DOHH2 (cell line): Measurements from ENCODE around the gene FAM193A.

ENCODE experiments used
- H3F3A ChIP-seq: fragments of 200-600 bp; sonication (generic), shearing (Covaris generic); 2 replicates; pipeline ENCODE4 v1.6.0; 2016; ENCODE audit warnings: antibody characterized with exemption, mild to moderate bottlenecking; ENCODE audit not compliant: control insufficient read depth, insufficient read depth
- H3K27ac ChIP-seq: fragments of 200-600 bp; sonication (generic); 2 replicates; pipeline ENCODE4 v1.5.1; 2014; ENCODE audit warnings: low read depth, mild to moderate bottlenecking, low read length, moderate library complexity
- H3K27me3 ChIP-seq: fragments of 200-600 bp; sonication (generic); 2 replicates; pipeline ENCODE4 v1.6.1; 2014; ENCODE audit warnings: mild to moderate bottlenecking, low read length, mixed read lengths; ENCODE audit not compliant: control insufficient read depth
- H3K36me3 ChIP-seq: fragments of 200-600 bp; sonication (generic); 2 replicates; pipeline ENCODE4 v1.6.1; 2014; ENCODE audit warnings: mild to moderate bottlenecking, low read length, moderate library complexity, mixed read lengths; ENCODE audit not compliant: control insufficient read depth
- H3K4me1 ChIP-seq: fragments of 200-600 bp; sonication (generic); 2 replicates; pipeline ENCODE4 v1.6.1; 2014; ENCODE audit warnings: mild to moderate bottlenecking, low read length, mixed read lengths; ENCODE audit not compliant: control insufficient read depth
- H3K4me2 ChIP-seq: fragments of 200-600 bp; sonication (generic); 2 replicates; pipeline ENCODE4 v1.6.0; 2014; ENCODE audit warnings: mild to moderate bottlenecking, low read length, moderate library complexity
- H3K4me3 ChIP-seq: fragments of 200-600 bp; sonication (generic); 2 replicates; pipeline ENCODE4 v1.5.1; 2014; ENCODE audit warnings: mild to moderate bottlenecking, low read length, mixed read lengths
- H3K79me2 ChIP-seq: fragments of 200-600 bp; sonication (generic); 2 replicates; pipeline ENCODE4 v1.6.1; 2014; ENCODE audit warnings: mild to moderate bottlenecking, low read length, mixed read lengths; ENCODE audit not compliant: control insufficient read depth
- H3K9me2 ChIP-seq: fragments of 200-600 bp; sonication (generic); replicated peaks from 2 replicates; pipeline ENCODE4 v1.6.1; 2014; ENCODE audit warnings: mild to moderate bottlenecking, low read length, mixed read lengths; ENCODE audit not compliant: control insufficient read depth
- H3K9me3 ChIP-seq: fragments of 200-600 bp; sonication (generic); 2 replicates; pipeline ENCODE4 v1.6.1; 2014; ENCODE audit warnings: antibody characterized with exemption, low read length, mixed read lengths; ENCODE audit not compliant: control insufficient read depth, insufficient read depth
- H4K20me1 ChIP-seq: fragments of 200-600 bp; sonication (generic); 2 replicates; pipeline ENCODE4 v1.6.0; 2014; ENCODE audit warnings: low read depth, mild to moderate bottlenecking, antibody characterized with exemption, low read length, moderate library complexity; ENCODE audit not compliant: control insufficient read depth, insufficient read depth
- EZH2phosphoT487 ChIP-seq: fragments of 200-600 bp; sonication (generic); IDR thresholded peaks from 2 replicates; pipeline ENCODE4 v1.6.1; 2017; ENCODE audit warnings: borderline replicate concordance, mild to moderate bottlenecking, antibody characterized with exemption, low read length, moderate library complexity, mixed read lengths
- TF ChIP-seq, protein P1 (sequence below): fragments of 200-600 bp; sonication (generic); IDR thresholded peaks from one replicate; pipeline ENCODE4 v1.5.1; 2014; ENCODE audit warnings: antibody characterized with exemption, mild to moderate bottlenecking, low read depth, low read length; ENCODE audit not compliant: poor library complexity, severe bottlenecking

The FAM193A gene

DNA sequence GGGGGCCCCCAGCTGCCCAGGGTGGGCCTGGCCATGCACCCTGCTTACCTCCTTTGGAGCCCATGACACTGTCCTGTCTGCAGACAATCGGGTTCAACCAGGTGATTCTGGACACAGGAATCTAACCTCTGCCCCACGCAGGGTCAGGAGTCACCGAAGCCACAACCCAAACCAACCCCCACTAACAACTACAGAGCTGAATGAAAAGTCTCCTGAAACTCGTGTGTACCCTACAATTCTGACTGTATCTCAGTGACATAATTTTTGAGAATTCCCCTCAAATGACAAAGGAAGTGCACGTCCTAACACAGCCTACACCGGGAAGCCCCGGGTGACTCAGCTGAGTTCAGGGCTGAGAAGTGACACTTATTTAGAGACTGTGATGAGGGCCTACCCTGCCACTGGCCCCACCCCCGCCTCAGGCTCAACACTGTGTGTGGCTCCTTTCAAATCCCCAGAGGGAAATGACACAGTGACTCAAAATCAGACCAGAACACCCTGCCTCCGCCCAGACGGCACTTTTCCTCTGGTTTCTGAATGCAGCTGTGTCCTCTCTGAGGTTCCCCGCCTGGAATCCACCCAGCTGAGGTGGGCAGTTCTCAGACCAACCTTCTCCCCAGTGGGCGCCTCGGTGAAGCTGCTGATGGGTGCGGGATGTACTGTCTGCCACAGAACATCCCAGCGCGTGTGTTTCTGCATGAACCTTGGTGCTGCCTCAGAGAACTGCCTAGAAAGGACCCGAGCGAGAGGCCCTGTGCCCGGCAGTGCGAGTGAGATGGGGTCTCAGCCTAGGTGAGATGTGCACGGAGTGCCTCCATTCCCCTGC lies 209.7 kb downstream of the FAM193A start:
- H4K20me1 ChIP-seq: 0 out of 2 replicates have a peak, but pooled peaks cover 2% of the 10 kb centered on the region
- H3K9me2 ChIP-seq: no peaks in the 10 kb centered on the region
- H3F3A ChIP-seq: peaks cover 3% of the 10 kb centered on the region; the same call in 1 of the 2 replicates
- H3K27ac ChIP-seq: peak overlapping the region; percentile 38
- no peaks in the 10 kb centered on the region for H3K9me3 ChIP-seq
- H3K79me2 ChIP-seq: peaks cover 9% of the 10 kb centered on the region
- H3K27me3 ChIP-seq: no peaks in the 10 kb centered on the region
- H3K36me3 ChIP-seq: peaks cover 52% of the 10 kb centered on the region
- H3K4me2 ChIP-seq: peak overlapping the region; percentile 60
- H3K4me1 ChIP-seq: peaks cover 39% of the 10 kb centered on the region
- peak overlapping the region; percentile 30 for H3K4me3 ChIP-seq
- TF ChIP-seq EZH2phosphoT487: no peak

DNA sequence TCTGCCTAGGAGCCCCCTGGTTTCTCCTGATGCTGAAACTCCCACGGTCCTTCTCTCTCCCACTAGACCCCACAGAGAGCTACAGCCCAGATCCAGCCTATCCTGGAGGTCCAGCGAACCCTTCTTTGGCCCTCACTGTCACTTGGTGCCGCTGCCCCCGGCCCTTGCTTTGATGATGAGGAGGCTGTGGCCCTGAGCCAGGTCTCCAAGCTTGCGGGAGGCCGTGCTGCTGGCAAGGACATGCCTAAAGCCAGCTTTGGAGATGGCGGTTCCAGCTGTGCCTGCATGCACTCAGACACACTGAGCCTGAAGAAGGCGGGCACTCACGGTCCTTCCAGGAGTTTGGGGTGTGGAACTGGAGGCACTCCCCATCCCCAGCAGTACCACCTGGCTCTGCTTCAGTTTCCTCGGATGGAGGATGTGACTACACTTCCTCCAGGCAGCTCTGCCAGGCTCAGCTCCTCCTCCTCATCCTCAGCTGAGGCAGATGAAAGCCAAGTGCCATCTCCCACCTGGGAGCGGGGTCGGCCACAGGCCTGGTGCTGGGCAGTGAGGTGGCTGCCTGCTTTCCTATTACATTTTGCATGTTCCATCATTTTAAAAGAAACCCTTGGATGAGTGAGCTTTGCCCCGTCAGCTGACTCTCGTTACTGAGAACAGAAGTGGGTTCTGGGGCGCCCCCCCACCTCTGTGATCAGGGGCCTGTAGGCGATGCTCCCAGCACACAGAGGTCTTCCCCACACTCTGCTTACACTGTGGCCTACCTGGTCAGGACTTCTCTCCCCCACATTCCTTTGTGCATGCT lies 210.6 kb downstream of the FAM193A start:
- Histone ChIP-seq H3K9me3 (no peaks in the 10 kb centered on the region), H3K4me1 (peaks cover 39% of the 10 kb centered on the region), H3K4me2 (peak overlapping the region; percentile 60), H3K36me3 (peaks cover 52% of the 10 kb centered on the region), H3K9me2 (no peaks in the 10 kb centered on the region), H4K20me1 (0 out of 2 replicates have a peak, but pooled peaks cover 2% of the 10 kb centered on the region), H3K27ac (peak overlapping the region; percentile 38; the same call in 1 of the 2 replicates), H3K79me2 (peaks cover 11% of the 10 kb centered on the region), H3K27me3 (no peaks in the 10 kb centered on the region), H3K4me3 (peak overlapping the region; percentile 30), H3F3A (peaks cover 3% of the 10 kb centered on the region; the same call in 1 of the 2 replicates)
- TF ChIP-seq, protein P1, sequence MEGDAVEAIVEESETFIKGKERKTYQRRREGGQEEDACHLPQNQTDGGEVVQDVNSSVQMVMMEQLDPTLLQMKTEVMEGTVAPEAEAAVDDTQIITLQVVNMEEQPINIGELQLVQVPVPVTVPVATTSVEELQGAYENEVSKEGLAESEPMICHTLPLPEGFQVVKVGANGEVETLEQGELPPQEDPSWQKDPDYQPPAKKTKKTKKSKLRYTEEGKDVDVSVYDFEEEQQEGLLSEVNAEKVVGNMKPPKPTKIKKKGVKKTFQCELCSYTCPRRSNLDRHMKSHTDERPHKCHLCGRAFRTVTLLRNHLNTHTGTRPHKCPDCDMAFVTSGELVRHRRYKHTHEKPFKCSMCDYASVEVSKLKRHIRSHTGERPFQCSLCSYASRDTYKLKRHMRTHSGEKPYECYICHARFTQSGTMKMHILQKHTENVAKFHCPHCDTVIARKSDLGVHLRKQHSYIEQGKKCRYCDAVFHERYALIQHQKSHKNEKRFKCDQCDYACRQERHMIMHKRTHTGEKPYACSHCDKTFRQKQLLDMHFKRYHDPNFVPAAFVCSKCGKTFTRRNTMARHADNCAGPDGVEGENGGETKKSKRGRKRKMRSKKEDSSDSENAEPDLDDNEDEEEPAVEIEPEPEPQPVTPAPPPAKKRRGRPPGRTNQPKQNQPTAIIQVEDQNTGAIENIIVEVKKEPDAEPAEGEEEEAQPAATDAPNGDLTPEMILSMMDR: no peak
- TF ChIP-seq EZH2phosphoT487: no peak

DNA sequence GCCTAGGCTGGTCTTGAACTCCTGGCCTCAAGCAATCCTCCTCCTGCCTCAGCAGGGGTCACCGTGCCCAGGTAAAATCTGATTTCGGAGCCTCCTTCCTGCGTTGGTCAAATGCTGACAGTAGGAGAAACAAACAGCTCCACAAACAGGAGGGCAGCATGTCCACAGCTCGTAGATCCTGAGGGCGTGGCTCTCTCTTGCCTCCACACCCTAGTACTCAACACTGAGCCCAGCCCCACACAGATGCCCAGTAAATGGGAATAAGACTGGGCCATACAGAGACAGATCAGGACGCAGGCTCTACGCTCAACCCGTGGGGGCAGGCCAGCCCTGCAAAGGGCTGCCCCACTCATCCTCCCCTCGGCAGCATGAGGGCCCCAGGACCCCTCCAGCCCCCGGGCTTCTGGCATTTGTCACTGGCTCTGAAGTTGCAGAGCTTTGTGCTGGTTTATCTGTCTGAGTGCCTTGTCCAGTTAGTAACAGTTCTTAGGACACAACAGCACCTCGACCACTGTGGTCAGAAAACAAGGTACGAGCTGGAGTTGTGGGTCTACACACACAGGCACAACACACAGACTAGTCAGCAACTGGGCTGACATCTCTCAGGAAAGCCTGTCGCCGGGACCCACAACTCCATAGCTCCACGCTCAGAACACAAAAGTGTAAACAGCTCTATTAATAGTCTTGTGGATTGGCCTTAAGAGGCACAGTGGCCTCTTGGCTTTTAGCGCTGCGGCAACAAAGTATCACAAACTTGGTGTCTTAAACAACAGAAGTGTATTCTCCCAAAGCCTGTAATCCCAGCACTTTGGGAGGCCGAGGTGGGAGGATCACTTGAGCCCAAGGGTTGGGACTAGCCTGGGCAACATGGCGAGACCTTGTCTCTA lies 214.5 kb downstream of the FAM193A start:
- Histone ChIP-seq H3K36me3 (peaks cover 18% of the 10 kb centered on the region), H3K4me2 (no peak overlapping the region), H3F3A (peaks cover 10% of the 10 kb centered on the region; the same call in 1 of the 2 replicates), H3K9me2 (no peaks in the 10 kb centered on the region), H3K27ac (no peak overlapping the region), H3K4me3 (no peak overlapping the region), H3K9me3 (no peaks in the 10 kb centered on the region), H3K4me1 (peaks cover 42% of the 10 kb centered on the region), H3K79me2 (peaks cover 38% of the 10 kb centered on the region), H3K27me3 (no peaks in the 10 kb centered on the region), H4K20me1 (no peaks in the 10 kb centered on the region)
- no peak for TF ChIP-seq EZH2phosphoT487
- TF ChIP-seq, protein P1: no peak
